Activated CD8-positive, alpha-beta memory T cell treated with anti-CD3 and anti-CD28 coated beads, Interleukin-2, amount 50 U/mL, for 1 hour (primary cell): ENCODE data around the gene PRSS2.
"Not testable (repeated sequence)": the region's sequence is repeated elsewhere in the genome, so short reads cannot be mapped to it uniquely, and the experiment has no call there.

ENCODE experiments used
- DNase-seq: peaks from one replicate; pipeline ENCODE4 v3.0.0-alpha.2; 2020; ENCODE audit errors: extremely low read depth

Gene PRSS2

DNA sequence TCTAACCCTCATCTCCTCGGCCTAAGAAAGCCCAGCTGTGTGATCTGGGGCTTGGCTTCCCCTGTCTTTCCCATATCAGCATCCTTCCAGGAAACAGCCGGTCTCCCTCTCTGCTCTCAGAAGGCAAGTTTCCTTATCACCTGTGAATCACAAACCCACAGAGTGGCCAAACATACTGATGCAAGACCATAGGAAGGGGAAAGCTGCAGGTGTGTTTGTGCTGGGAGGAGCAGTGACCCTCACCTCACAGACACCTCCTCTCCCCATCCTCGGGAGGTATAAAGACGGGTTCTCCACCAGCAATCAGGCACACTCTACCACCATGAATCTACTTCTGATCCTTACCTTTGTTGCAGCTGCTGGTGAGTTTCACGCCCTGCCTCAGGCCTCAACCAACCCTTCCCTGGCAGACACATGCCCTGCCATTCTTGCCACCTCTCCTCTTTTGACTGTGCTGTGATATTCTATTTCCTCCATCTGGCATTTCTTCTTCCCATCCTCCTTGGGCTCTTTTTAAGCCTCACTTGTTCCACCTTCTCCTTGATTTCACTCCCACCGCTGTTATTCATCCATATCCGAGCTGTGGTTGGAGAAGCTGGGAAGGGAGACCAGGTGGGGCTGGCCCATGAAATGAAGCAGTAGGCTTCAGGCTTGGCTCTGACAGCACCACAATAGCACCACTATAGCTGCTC, at the start of gene PRSS2:
Gene PRSS2 (plus strand): TSS at position 310 of the 692 bp plus-strand sequence. CDS start 13 bp downstream, at position 323.
- DNase-seq: no peak

DNA sequence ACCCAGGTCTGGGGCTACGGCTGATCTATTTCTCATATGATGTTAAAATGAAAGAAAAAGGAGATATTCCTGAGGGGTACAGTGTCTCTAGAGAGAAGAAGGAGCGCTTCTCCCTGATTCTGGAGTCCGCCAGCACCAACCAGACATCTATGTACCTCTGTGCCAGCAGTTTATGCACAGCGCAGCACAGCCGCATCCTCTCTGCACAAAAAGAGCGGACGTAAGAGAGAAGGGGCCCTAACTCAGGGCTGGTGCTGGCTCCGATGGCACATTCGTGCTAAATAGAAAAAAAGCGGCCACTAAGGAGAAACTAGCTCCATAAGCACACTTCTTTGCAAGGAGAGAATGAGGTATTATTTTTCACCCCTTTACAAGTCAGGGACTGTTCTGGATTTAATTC, 49.8 kb upstream of the PRSS2 start:
- DNase-seq: no peak

DNA sequence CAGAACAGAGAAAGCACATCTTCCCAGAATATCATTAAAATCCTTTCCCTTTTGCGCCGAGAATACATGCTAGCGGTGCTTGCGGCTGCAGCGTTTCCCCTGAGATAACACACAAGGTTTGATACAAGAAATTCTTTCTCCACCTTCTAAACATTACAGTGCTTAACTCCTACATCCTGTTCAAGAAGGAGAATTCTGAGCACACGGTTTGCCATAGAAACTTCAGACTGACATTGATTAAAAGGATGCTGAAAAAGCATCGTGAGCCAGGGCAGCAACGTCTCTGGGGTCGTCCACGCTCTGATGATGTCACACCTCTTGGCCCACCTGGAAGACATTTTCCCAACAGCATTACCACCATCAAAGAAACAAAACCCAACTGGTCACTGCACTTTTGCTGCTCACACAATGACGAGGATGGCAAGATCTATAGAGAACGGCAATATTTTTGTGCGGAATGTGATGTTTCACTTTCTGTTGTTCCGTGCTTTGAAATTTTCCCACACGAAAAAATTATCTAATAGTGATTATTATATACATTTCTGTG, 48.4 kb upstream of the PRSS2 start:
- DNase-seq: no peak

DNA sequence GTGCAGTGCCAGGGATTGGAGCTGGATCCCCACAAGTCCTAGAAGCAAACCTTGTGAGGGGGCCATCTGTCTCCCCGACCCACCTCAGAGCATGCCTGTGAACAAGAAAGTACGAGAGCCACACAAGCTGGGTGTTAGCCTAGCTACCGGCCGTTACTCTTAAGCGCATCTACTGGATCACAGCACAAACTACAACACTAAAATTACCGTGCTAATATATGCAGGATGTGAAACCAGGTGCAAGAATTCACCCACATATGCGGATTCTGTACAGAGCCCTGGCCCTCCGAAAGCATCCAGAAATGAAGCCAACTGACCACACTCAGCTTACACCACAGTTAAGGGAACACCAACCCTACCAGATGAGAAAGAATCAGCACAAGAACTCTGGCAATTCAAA, 37.5 kb upstream of the PRSS2 start:
- DNase-seq: no peak

DNA sequence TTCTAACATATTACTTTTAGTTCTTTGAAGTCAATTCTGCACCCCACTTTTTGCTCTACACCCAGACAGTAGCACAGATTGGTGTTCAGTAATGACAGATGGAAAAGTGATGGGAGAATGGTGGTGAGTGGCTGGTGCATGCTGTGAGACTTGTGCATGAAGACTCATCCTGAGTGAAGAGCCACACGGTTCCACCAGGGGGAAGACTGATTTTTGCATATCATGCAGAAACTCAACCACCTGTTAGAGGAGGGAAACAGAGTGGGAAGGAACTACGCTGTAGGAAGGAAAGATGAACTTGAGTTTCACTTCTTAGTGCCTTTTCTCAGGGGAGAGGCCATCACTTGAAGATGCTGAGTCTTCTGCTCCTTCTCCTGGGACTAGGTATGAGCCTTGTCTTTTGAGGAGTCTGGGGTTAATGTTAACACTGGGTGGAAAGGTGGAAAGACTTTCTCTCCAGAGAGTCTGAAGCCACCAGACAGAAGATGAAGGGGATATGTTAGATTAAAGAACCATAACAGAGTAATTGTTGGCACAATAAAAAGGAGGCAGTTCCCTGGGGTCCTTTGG, 30.8 kb upstream of the PRSS2 start:
- DNase-seq: no peak

DNA sequence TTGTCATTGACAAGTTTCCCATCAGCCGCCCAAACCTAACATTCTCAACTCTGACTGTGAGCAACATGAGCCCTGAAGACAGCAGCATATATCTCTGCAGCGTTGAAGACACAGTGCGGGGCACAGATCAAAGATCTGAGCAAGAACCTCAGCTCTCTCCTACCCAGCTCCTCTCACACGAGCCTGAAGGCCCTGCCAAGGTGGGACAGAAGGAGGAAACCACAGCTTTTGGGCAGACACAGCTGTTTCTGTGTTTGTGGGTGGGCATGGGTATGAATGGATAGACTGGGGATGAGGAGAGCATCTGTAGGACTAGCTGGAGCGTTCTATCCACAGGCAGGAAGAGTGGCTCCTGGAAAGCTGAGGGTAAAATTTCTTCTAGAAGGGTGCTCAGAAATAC, 30.0 kb upstream of the PRSS2 start:
- no peak for DNase-seq

DNA sequence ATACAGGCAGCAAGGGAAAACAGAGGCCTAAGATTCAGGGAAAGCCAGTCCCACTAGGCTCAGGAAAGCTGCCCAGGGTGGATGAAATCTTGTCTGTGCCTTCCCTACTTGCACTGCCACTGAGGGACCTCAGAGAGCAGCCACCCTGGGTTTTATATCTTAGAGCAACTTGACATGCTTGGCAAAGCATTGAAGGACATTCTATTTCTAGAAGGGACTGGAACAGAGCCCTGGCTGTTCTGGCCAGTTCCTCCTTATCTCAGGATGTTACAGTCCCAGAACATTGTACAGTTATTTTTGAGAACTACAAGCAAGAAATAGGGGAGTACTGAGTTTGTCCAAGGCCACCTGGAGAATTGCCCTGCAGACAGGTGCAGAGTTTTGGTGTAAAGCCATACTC, 28.8 kb upstream of the PRSS2 start:
- DNase-seq: not testable (repeated sequence)

DNA sequence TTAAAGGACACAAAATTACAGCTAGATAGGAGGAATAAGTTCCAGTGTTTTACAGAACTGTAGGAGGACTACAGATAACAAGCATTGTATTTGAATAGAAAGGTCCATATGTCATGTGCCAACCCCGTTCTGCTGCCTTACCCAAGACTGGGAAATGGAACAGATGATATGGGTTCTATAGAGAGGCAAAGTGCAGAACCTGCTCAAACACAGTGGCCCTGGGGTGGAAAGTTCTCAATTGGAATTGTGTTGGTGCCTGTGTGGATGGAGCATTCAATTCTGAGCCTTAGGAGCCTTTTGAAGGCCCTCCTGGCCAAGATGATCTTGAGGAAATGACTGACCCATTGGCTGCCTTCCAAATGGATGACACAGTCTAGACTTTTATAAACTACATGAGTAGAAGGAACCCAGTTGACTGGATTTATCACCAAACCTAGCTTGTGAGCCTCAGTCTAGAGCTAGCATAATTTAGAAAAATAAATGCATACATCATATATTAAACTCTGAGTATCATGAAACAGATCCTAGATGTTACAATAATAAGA, 25.6 kb upstream of the PRSS2 start:
- DNase-seq: no peak

DNA sequence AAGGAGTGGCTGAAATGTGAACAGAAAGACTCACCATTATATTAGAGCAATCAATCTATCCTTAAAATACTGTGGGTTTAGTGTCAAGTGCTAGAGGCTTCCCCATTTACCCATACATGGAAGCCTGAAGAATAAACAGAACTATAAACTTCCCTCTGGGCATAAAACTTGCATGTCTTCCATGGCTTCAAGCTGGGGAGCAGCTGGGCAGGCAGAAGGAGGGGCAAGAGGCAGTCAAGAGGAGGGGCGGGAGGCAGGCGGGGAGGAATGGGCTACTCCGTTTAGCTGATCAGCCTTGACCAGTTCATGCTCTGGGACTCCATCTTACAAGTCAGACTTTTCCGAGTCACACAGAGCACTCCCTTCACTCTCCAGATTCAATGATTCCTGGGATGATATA, 25.0 kb upstream of the PRSS2 start:
- no peak for DNase-seq

DNA sequence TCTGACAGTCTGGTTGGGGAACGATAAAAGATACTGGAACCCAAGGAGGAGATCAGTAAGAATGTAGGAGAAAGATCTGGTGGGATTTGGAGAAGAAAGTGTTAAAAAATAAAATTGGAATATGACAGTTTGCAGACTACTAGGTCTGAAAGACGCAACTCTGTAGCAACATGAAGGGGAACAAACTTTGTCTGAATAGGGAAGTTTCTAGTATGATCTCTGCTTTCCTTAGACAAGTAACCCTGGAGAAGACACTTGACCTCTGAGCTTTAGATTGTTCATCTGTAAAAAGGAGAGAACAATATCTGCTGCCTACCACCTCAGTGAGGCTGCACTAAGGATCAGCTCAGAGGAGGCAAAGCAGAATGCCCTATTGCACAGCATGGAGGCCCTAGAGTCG, 24.5 kb upstream of the PRSS2 start:
- DNase-seq: no peak

DNA sequence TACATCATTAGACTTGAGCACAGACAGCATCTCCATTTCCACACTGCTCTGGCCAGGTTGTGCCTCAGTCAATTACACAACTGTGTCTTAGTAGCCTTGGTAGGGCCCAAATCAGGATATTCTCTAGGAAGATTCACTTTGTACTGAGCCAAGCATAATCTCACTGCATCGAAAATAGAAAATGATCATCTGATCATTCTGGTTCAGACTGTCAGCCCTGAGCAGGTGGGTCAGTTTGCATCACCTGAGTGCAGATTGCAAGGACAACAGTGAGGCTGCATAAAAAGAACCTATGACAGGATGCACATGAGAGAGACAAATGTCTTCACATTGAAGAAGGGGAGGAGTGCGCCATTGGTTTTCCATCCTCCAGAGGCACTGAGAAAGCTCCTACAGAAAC, 22.4 kb upstream of the PRSS2 start:
- not testable (repeated sequence) for DNase-seq

DNA sequence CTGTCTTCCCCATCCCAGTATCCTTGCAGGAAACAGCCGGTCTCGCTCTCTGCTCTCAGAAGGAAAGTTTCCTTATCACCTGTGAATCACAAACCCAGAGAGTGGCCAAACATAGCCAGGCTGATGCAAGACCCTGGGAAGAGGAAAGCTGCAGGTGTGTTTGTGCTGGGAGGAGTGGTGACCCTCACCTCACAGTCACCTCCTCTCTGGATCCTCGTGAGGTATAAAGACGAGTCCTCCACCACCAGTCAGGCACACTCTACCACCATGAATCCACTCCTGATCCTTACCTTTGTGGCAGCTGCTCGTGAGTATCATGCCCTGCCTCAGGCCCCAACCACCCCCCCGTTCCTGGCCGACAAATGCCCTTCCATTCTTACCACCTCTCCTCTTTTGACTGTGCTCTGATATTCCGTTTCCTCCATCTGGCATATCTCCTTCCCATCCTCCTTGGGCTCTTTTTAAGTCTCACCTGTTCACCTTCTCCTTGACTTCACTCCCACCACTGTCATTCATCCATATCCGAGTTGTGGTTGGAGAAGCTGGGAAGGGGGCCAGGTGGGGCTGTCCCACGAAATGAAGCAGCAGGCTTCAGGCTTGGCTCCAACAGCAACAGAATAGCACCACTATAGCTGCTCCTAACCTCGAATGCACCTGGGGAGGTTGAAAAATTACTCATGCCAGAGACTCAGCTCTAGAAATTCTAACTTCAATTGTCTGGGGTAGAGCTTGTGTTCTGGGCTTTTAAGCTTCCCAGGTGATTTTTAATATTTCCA, 21.4 kb upstream of the PRSS2 start, which contains the start of gene PRSS1:
Gene PRSS1 (plus strand): TSS at position 255 of the 776 bp plus-strand sequence. CDS start 13 bp downstream, at position 268.
- DNase-seq: no peak

DNA sequence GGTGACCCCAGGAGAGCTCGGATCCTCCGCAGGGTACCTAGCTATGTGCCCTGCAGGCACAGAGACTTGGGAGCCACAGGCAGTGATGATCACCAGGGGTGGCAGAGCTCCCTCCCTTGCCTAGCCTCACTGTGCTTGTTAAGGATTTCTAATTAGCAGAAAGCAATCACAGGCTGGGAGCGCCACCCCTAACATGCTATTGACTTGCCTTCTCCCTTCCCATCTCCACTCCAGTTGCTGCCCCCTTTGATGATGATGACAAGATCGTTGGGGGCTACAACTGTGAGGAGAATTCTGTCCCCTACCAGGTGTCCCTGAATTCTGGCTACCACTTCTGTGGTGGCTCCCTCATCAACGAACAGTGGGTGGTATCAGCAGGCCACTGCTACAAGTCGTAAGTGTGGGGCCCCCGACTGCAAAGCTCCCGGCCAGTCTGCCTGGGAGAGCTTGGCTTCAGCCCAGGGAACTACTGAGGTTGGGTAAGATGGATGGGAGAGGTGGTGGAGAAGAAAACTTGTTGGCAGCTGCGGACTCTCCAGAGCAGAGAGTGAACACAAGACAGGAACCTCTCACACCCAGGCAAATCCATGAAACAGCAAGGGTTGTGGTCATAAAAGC, 20.3 kb upstream of the PRSS2 start:
- DNase-seq: no peak

DNA sequence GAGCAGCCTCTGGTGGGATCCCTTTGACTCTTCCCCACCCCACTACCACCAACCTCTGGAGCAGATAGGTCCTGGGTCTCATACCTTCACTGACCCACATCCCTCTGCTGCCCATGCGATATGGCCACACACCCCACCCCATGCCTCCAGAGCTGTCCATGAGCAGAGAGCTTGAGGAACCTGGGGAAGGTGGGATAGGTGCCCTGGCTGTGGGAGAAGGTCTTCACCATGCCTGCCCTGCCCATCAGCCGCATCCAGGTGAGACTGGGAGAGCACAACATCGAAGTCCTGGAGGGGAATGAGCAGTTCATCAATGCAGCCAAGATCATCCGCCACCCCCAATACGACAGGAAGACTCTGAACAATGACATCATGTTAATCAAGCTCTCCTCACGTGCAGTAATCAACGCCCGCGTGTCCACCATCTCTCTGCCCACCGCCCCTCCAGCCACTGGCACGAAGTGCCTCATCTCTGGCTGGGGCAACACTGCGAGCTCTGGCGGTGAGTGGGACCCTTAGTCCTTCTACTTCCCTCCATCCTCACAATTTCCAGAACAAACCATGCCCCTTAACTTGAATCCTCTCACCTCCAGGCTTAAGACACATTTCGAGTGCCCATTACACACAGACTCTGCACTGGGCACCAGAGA, 19.1 kb upstream of the PRSS2 start:
- not testable (repeated sequence) for DNase-seq

DNA sequence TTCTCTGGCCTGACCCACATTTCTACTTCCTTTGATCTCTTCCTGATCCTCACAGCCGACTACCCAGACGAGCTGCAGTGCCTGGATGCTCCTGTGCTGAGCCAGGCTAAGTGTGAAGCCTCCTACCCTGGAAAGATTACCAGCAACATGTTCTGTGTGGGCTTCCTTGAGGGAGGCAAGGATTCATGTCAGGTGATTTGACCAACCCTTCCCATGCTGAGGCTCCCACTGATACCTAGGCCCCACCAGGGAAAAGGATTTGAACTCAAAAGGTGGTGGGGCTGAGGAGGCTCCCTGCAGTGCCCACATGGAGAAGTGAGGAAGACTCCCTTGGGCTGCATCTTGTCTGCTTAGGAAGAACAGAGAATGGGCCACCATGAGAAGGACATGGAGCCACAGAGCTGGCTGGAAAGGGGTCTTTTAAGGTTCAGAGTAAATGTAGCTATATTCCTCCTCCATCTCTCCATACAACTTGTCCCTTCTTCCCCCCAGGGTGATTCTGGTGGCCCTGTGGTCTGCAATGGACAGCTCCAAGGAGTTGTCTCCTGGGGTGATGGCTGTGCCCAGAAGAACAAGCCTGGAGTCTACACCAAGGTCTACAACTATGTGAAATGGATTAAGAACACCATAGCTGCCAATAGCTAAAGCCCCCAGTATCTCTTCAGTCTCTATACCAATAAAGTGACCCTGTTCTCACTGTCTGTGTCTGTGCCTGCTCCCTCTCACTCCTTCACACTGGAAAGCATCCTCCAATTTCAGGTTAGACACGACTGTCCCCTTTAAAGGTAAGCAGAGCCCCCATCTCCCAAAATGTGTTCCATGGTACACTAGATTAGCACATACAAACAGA, 18.2 kb upstream of the PRSS2 start:
- DNase-seq: no peak

DNA sequence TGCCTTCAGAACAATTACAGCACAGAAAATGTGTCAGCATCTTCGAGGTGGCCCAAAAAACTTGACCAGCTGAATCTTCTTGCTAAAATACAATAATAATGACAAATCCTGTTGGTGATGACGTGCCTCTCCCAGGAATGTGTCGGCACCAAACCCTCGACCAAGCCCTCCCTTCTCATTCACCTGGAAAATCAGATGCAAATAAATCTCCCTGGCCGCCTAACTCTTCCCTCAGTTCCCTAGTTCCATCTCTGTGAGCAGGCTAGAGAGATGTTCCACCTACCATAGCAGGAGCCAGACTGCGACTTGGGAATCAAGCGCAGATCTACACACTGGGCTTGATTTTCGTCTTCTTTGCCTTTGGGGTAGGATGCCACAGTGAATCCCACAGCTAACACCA, 17.4 kb upstream of the PRSS2 start:
- DNase-seq: no peak

DNA sequence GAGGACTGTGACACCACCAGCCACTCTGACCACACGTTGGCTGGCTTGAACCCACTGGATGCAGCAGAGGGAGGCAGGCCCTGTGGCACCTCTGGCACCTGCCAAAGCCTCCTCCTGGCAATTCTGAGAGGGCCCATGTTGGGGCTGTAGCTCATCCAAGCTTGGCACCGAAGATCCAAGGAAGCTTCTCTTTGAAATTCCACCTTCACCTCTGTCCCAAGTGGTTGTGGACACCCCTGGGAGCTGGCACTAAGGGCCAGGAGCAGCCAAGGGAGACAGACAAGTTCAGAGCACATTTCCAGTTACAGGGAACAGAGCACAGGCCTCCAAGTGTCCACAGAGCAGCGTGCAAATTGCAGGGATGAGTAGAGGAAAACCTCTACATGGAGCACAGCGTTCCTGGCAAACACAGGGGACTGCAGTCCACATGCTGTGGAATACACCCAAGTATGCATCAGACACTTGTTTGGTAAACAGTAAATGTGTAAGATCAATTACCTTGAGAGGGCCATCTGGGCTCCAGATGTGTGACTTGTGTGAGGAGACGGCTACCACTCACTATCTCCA, 16.8 kb upstream of the PRSS2 start:
- not testable (repeated sequence) for DNase-seq

DNA sequence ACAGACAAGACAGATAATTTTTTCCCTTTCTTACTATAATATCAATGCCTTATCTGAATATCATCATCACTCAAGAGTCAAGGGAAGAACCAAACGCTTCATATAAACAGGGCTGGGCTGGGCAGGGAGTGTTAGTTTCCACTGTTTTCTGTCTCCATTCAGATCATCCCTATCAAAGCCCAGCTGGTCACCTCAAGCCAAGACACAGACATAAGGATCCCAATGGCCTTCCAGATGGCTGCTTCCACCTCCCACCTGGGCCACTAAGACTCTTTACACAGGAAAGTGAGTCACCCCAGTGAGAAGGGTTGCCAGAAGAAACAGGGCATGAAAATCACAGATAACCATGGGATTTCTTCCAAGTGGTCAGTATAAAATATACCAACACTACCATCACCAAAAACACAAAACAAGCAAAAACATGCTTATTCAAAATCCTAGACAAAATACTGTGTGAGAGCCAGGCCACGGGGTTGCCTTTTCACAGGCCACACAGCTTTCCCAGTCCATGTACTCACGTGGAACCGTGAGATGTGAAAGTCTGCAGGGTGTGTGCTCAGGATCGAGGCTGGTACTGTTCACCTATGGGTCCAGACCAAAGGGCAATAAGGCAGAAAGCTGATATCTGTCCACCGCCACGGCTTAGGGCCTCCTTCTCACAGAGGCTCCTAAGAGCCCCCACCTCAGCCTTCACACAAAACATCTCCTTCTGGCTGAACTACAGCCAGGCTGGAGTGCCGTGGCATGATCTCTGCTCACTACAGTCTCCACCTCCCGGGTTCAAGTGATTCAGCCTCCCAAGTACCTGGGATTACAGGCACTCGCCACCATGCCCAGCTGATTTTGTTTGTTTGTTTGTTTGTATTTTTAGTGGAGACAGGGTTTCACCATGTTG, 15.8 kb upstream of the PRSS2 start:
- no peak for DNase-seq

DNA sequence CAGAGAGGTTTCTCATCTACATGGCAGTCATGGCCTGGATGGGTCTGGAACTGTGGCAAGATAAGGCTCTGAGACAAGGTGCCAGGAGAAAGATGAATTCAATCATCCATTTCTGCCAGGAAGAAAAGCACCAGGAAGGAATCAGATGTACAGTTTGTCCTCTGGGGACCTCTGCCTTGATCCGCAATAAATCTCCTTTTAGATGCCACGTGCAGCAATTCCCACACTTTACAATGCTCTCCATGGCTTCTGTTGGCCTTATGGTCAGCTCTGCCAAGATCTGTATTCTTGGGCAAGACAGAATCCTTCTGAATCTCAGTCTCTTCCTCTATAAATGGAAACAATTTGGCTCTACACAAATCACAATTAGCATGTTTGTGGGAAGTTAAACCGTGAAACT, 12.5 kb upstream of the PRSS2 start:
- not testable (repeated sequence) for DNase-seq
